Neutrophil (primary cell): ENCODE measurements around the gene NPTX1.
A peak's percentile ranks its signal among the peaks of the same experiment; 100 is the strongest.

Experiments used
- H3K27ac ChIP-seq: fragments of 200-600 bp; sonication (generic); 2 replicates; pipeline ENCODE4 v1.5.1; 2016; ENCODE audit warnings: mild to moderate bottlenecking, moderate library complexity
- H3K27me3 ChIP-seq: fragments of 200-600 bp; sonication (generic); 2 replicates; pipeline ENCODE4 v1.6.0; 2016; ENCODE audit warnings: mild to moderate bottlenecking
- H3K36me3 ChIP-seq: fragments of 200-600 bp; sonication (generic); 2 replicates; pipeline ENCODE4 v1.5.1; 2017
- H3K4me1 ChIP-seq, 2 experiments: fragments of 200-600 bp in 1 of 2; sonication (generic) in 1 of 2; 1 replicate in 1 of 2; 2 replicates in 1 of 2; pipeline versions ENCODE4 v1.5.1 to v1.6.1; 2013 to 2016; ENCODE audit warnings: low read depth in 1 of 2, low read length in 1 of 2, mild to moderate bottlenecking in 1 of 2, moderate library complexity in 1 of 2; ENCODE audit not compliant: control insufficient read depth in 1 of 2, insufficient read depth in 1 of 2
- H3K4me3 ChIP-seq, 2 experiments: fragments of 200-600 bp in 1 of 2; sonication (generic) in 1 of 2; 1 replicate in 1 of 2; 2 replicates in 1 of 2; pipeline ENCODE4 v1.5.1; 2013 to 2016; ENCODE audit warnings: low read depth in 1 of 2, low read length in 1 of 2, mild to moderate bottlenecking in 1 of 2, moderate library complexity in 1 of 2
- H3K9me3 ChIP-seq: fragments of 200-600 bp; sonication (generic); 2 replicates; pipeline ENCODE4 v1.5.1; 2016
- TF ChIP-seq, protein P1 (sequence below): fragments of 200-600 bp; sonication (generic); IDR thresholded peaks from 2 replicates; pipeline ENCODE4 v1.5.1; 2016; ENCODE audit warnings: antibody characterized with exemption

Gene NPTX1

DNA sequence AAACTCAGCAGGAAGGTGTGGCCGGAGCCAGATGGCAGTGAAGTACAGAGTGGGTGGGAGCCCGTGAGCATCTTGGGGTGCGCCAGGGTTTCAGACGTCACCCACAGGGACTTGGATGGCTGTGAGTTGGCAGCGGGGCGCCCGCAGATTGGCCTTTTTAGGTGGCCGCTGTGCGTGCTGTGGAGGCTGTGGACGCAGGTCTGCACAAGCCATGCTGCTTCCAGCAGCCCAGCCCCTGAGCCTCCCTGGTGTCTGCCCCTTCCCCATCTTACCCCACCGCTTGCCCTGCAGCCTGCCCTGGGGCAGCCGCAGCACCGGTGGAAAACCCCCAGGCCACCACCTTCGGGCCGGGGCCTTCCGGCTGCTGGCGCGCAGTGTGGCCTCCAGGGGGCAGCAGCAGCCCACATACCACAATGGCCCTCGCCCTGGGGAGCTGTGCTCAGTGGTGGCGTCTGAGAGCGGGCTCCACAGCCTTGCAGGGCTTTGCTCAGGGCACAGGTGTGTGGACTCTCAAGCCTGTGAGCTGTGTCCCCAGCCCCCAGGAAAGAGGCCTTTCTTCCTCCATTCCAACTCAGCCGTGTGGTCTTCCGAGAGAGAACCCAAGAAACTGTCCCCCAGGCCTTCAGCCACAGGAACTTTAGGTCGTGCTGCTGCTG, 49.6 kb downstream of the NPTX1 start:
- Histone ChIP-seq H3K36me3 (no peaks in the 10 kb centered on the region), H3K4me1 (peaks cover 0 to 5% of the 10 kb centered on the region in 2 experiments), H3K27me3 (no peaks in the 10 kb centered on the region), H3K27ac (no peak overlapping the region), H3K4me3 (no peak overlapping the region), H3K9me3 (no peaks in the 10 kb centered on the region)
- TF ChIP-seq, protein P1, sequence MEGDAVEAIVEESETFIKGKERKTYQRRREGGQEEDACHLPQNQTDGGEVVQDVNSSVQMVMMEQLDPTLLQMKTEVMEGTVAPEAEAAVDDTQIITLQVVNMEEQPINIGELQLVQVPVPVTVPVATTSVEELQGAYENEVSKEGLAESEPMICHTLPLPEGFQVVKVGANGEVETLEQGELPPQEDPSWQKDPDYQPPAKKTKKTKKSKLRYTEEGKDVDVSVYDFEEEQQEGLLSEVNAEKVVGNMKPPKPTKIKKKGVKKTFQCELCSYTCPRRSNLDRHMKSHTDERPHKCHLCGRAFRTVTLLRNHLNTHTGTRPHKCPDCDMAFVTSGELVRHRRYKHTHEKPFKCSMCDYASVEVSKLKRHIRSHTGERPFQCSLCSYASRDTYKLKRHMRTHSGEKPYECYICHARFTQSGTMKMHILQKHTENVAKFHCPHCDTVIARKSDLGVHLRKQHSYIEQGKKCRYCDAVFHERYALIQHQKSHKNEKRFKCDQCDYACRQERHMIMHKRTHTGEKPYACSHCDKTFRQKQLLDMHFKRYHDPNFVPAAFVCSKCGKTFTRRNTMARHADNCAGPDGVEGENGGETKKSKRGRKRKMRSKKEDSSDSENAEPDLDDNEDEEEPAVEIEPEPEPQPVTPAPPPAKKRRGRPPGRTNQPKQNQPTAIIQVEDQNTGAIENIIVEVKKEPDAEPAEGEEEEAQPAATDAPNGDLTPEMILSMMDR: peak; percentile 93

DNA sequence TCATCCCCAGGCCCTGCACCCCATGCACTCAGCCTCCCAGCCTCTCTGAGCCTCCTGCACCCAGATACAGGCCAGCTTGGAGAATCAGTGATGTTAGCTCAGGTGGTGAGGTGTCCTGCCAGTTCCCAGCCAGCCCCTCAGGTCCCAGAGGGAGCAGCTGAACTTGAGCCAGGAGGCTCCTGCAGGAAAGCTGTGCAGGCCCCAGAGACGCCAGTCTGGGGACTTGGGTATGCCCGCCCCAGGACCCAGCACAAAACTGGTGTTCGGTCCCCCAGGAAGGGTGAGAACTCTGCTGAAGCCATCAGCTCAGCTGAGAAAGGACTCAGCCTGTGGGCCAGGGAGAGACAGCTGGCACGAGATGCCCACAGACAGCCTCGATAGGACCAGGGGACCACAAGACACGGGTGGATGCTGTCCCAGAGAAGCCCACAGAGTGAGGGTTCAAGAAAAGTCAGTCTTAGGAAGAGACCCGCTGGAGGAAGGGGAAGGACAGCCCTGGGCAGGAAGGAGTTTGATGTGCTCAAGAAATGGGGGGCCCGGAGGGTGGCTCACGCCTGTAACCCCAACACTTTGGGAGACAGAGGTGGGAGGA, 50.5 kb downstream of the NPTX1 start:
- Histone ChIP-seq H3K4me3 (no peak overlapping the region), H3K4me1 (peaks cover 0 to 5% of the 10 kb centered on the region in 2 experiments), H3K9me3 (no peaks in the 10 kb centered on the region), H3K36me3 (no peaks in the 10 kb centered on the region), H3K27me3 (no peaks in the 10 kb centered on the region), H3K27ac (no peak overlapping the region)
- TF ChIP-seq, protein P1: no peak

DNA sequence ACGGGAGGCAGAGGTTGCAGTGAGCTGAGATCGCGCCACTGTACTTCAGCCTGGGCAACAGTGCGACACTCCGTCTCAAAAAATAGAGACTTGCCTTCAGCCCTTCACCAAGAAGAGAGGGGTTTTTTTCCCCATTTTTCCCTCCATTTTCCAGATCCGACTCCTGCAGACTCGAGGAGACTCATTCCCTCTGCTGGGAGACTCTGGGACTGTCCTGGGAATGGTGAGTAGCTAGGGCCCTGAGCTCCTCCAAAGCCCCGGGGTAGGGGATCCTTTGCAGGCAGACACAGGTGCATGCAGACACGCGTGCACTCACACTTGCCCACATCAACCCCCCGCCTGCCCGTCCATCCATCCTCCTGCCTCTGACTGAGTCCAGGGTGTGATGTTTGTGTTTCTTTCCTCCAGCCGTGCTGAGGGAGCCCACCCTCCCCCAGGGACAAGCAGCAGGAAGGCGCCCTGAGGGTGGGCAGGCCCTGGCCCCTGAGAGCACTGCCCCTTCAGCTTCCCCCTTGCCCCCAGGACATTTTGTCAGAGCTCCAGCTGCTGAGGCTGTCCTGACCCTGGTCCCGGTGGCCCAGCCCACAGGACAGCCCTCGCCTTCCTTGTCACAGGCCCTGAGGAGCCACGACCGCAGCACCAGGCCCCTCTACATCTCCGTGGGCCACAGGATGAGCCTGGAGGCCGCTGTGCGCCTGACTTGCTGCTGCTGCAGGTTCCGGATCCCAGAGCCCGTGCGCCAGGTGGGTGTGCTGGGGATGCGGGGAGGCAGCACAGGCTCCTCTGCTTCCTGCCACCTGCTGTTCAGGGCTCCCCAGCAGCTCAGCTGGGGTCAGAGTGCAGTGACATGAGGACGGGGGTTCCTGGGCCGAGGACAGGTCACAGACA, 51.3 kb downstream of the NPTX1 start:
- Histone ChIP-seq H3K27ac (no peak overlapping the region), H3K4me3 (no peak overlapping the region), H3K36me3 (peaks cover under 1% of the 10 kb centered on the region), H3K4me1 (peaks cover 0 to 5% of the 10 kb centered on the region in 2 experiments), H3K9me3 (no peaks in the 10 kb centered on the region), H3K27me3 (no peaks in the 10 kb centered on the region)
- TF ChIP-seq, protein P1: no peak

DNA sequence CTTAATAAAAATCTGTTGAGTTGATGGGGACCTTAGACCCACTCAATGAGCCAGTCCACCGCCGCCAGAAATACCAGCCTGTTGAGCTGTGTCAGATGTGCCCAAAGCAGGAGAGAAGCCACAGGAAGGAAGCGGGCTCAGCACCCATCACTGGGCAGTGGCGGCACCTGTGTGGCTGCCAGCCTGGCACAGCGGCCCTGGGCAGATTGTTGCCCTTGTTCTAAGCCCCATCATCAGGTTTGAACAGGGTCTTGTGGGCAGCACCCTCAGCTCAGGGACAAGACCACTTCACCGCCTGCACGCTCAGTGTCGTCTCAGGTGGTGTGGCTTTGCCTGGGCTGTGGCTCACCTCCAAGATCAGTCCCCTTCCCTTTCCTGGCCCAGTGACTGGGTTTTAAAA, 52.1 kb downstream of the NPTX1 start:
- no peaks in the 10 kb centered on the region for H3K27me3 ChIP-seq
- TF ChIP-seq, protein P1: no peak
- H3K9me3 ChIP-seq: no peaks in the 10 kb centered on the region
- peaks cover 7% of the 10 kb centered on the region for H3K36me3 ChIP-seq
- no peak overlapping the region for H3K4me3 ChIP-seq
- H3K27ac ChIP-seq: no peak overlapping the region
- H3K4me1 ChIP-seq: peaks cover 0 to 5% of the 10 kb centered on the region in 2 experiments

DNA sequence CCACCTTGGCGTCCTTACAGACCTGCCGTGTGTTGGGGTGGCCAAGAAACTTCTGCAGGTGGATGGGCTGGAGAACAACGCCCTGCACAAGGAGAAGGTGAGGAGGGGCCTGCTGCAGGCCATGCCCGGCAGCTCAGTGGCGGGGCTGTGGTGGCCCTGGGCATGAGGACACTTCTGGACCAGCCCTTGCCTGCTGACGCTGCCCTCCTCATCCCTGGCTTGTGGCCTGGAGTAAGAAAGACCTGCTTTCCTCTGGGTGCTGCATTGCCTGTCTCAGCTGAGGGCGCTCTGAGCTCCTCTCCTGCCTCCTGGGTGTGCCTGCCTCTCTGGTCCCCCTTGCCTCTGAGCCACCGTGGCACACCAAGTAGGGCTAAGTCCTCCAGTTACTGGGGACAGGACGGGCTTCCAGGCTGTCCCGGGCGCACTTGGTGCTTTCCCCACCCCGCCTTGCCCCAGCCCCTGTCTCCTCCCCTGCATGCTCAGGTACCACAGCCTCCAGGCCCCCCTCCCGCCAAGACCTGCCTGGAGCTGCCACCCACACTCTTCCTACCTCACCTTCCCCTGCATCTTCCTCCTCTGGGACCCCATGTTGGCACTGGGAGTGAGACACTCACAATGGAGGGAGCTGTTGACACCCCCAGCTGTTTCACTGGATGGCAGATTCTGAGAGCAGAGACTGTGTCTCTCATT, 52.7 kb downstream of the NPTX1 start:
- Histone ChIP-seq H3K9me3 (no peaks in the 10 kb centered on the region), H3K27me3 (no peaks in the 10 kb centered on the region), H3K27ac (no peak overlapping the region), H3K4me1 (peaks cover 0 to 5% of the 10 kb centered on the region in 2 experiments), H3K4me3 (no peak overlapping the region), H3K36me3 (peaks cover 7% of the 10 kb centered on the region)
- TF ChIP-seq, protein P1: no peak
